GM12878 (cell line): Measurements from ENCODE around the gene FAT1. TPM values are rescaled to one million over a fixed set of nuclear protein-coding genes. Genes with fewer than 3 reads are reported as not detected.

ENCODE experiments used
- ATAC-seq: fragments of 200-7000 bp; cut with Tn5 transposase; 3 replicates; pipeline ENCODE4 v1.9.1; 2020; ENCODE audit warnings: mild to moderate bottlenecking, moderate library complexity
- BruUV-seq: library from RNA; stranded (reverse); fragments of 400-500 nt; replicated peaks from 2 replicates; lab custom pipeline; 2021; lab: Mats Ljungman, UMichigan
- CTCF ChIA-PET: fragments of 300-600 bp; sonication (Branson Sonifier 250); formaldehyde crosslinking; extraction: SDS; loops from one replicate; lab custom pipeline; 2021; ENCODE audit warnings: inconsistent platforms; lab: Yijun Ruan, JAX
- POLR2A ChIA-PET: fragments of 350-600 bp; formaldehyde crosslinking; extraction: SDS; loops from one replicate; lab custom pipeline; 2021; ENCODE audit warnings: inconsistent platforms; lab: Charles Lee
- RAD21 ChIA-PET: fragments of 300-600 bp; sonication (Branson Sonifier 250); formaldehyde crosslinking; loops from one replicate; lab custom pipeline; 2023; ENCODE audit warnings: antibody characterized with exemption; ENCODE audit not compliant: unreplicated experiment; lab: Charles Lee
- SMC1A ChIA-PET: fragments of 300-600 bp; sonication (Branson Sonifier 250); formaldehyde crosslinking; loops from one replicate; lab custom pipeline; 2023; ENCODE audit not compliant: unreplicated experiment, uncharacterized antibody; lab: Charles Lee
- DNase-seq: peaks from one replicate; pipeline ENCODE4 v3.0.0-alpha.2; 2011; ENCODE audit warnings: low read depth, low spot score
- FAIRE-seq: peaks from 3 replicates; lab custom pipeline; 2011; peaks lifted over from hg19 to GRCh38; lab: Jason Lieb, UNC
- H2AFZ ChIP-seq: 2 replicates; pipeline ENCODE4 v1.6.0; 2011; ENCODE audit warnings: low read depth, low read length, control low read depth; ENCODE audit not compliant: control insufficient read depth
- H3K27ac ChIP-seq: 2 replicates; pipeline ENCODE4 v1.5.1; 2011; ENCODE audit warnings: control low read depth; ENCODE audit not compliant: control insufficient read depth, insufficient read depth
- H3K27me3 ChIP-seq, 2 experiments: replicated peaks in 1 of 2; 2 replicates each; pipeline versions ENCODE4 v1.6.0 to v1.6.1; 2011; ENCODE audit warnings: low read length in 1 of 2; ENCODE audit not compliant: control insufficient read depth in 2 of 2, insufficient read depth in 2 of 2
- H3K36me3 ChIP-seq, 2 experiments: 2 replicates each; pipeline ENCODE4 v1.5.1; 2011; ENCODE audit warnings: low read length in 1 of 2; ENCODE audit not compliant: control insufficient read depth in 2 of 2, insufficient read depth in 2 of 2
- H3K4me1 ChIP-seq: 2 replicates; pipeline ENCODE4 v1.6.1; 2011; ENCODE audit warnings: mild to moderate bottlenecking, low read length, moderate library complexity, mixed read lengths; ENCODE audit not compliant: control insufficient read depth, insufficient read depth
- H3K4me2 ChIP-seq: 2 replicates; pipeline ENCODE4 v1.6.0; 2011; ENCODE audit warnings: control low read depth; ENCODE audit not compliant: control insufficient read depth, insufficient read depth
- H3K4me3 ChIP-seq: fragments of 200-600 bp; sonication (generic); 2 replicates; pipeline ENCODE4 v1.5.1; 2016
- H3K79me2 ChIP-seq: 2 replicates; pipeline ENCODE4 v1.6.0; 2011; ENCODE audit warnings: low read length; ENCODE audit not compliant: control insufficient read depth, insufficient read depth
- H3K9ac ChIP-seq: 2 replicates; pipeline ENCODE4 v1.8.0; 2011; ENCODE audit warnings: low read length, control low read depth, mixed read lengths; ENCODE audit not compliant: control insufficient read depth, insufficient read depth
- H3K9me3 ChIP-seq: replicated peaks from 3 replicates; pipeline ENCODE4 v1.5.1; 2011; ENCODE audit warnings: mild to moderate bottlenecking, low read length; ENCODE audit not compliant: control insufficient read depth, insufficient read depth
- H4K20me1 ChIP-seq: 2 replicates; pipeline ENCODE4 v1.6.0; 2011; ENCODE audit not compliant: control insufficient read depth, insufficient read depth
- ATF2 ChIP-seq: IDR thresholded peaks from 2 replicates; pipeline ENCODE4 v1.6.1; 2012; ENCODE audit warnings: low read length, inconsistent platforms
- BCL11A ChIP-seq: IDR thresholded peaks from 2 replicates; pipeline ENCODE4 v1.6.1; 2011; ENCODE audit warnings: low read depth, low read length
- EZH2 ChIP-seq: IDR thresholded peaks from 2 replicates; pipeline ENCODE4 v1.6.1; 2012; ENCODE audit warnings: low read depth, mild to moderate bottlenecking, control low read depth, inconsistent platforms, low read length, borderline replicate concordance; ENCODE audit not compliant: control insufficient read depth
- KDM1A ChIP-seq: fragments of 200-600 bp; sonication (generic); IDR thresholded peaks from 2 replicates; pipeline ENCODE4 v1.6.1; 2016; ENCODE audit warnings: borderline replicate concordance
- MYB ChIP-seq: fragments of 150-350 bp; IDR thresholded peaks from 2 replicates; pipeline ENCODE4 v1.6.1; 2014; ENCODE audit warnings: mild to moderate bottlenecking, low read depth, low read length, borderline replicate concordance
- SIX5 ChIP-seq: IDR thresholded peaks from 2 replicates; pipeline ENCODE4 v1.6.1; 2011; ENCODE audit warnings: mild to moderate bottlenecking, low read depth, low read length, moderate library complexity; ENCODE audit not compliant: severe bottlenecking
- SMAD5 ChIP-seq: IDR thresholded peaks from 2 replicates; pipeline ENCODE4 v1.6.1; 2016; ENCODE audit warnings: antibody characterized with exemption, low read depth
- STAT3 ChIP-seq: IDR thresholded peaks from 2 replicates; pipeline ENCODE4 v1.6.1; 2011; ENCODE audit warnings: low read depth, low read length, improper control_type of control experiment
- TAF1 ChIP-seq: IDR thresholded peaks from 2 replicates; pipeline ENCODE4 v1.6.1; 2011; ENCODE audit warnings: mild to moderate bottlenecking, low read depth, low read length, borderline replicate concordance
- YY1 ChIP-seq: IDR thresholded peaks from 2 replicates; pipeline ENCODE4 v1.6.1; 2011; ENCODE audit warnings: low read depth, mild to moderate bottlenecking, low read length
- ZNF274 ChIP-seq: IDR thresholded peaks from one replicate; pipeline ENCODE4 v1.8.0; 2011; ENCODE audit not compliant: insufficient read length, insufficient read depth
- WGBS: methylation state at CpG from one replicate; pipeline ENCODE4 v1.1.6; 2016; ENCODE audit warnings: low lambda C conversion rate; ENCODE audit not compliant: insufficient replicate concordance, insufficient coverage; ENCODE audit errors: missing lambda C conversion rate; 5-methylcytosine and 5-hydroxymethylcytosine counted together
- in situ Hi-C: fragments of 300-500 bp; cut with MboI; formaldehyde crosslinking; loops from 9 replicates; pipeline ENCODE4 v1.14.3; 2018; ENCODE audit warnings: mixed read lengths
- intact Hi-C: fragments of 100-400 bp; cut with micrococcal nuclease; formaldehyde crosslinking; loops from one replicate; pipeline ENCODE4 v1.14.2; 2022; ENCODE audit not compliant: unreplicated experiment
- polyA plus RNA-seq, 11 experiments: library from polyadenylated mRNA; depleted of rRNA in 4 of 11; unstranded in 6 of 11; stranded (reverse) in 5 of 11; fragments of >200 nt; fragmentation: Nextera tagmentation in 4 of 11; fragmentation: Illumina TruSeq in 1 of 11; extraction: Ambion mirVana in 4 of 11; extraction: Trizol in 1 of 11; gene quantifications; 1 replicate in 1 of 11; 2 replicates in 10 of 11; pipeline versions ENCODE4 v1.2.1 to v1.2.3, GENCODE V29; 2011 to 2016; ENCODE audit warnings: inconsistent platforms in 2 of 11, missing spikeins in 2 of 11, low read depth in 1 of 11
- total RNA-seq, 4 experiments: library from RNA; depleted of rRNA in 3 of 4; stranded (reverse); fragments of >200 nt in 3 of 4; fragmentation: Illumina TruSeq in 1 of 4; extraction: Trizol in 1 of 4; gene quantifications; 2 replicates each; pipeline versions ENCODE4 v1.2.1 to v1.2.3, GENCODE V29; 2013 to 2021
- TF ChIP-seq, protein P1 (sequence below): fragments of 450-650 bp; formaldehyde crosslinking; IDR thresholded peaks from 2 replicates; pipeline ENCODE4 v1.5.0; 2022; ENCODE audit warnings: mild to moderate bottlenecking, missing genetic modification characterization
- TF ChIP-seq, protein P2 (sequence below): fragments of 450-650 bp; conservative IDR thresholded peaks from 2 replicates; pipeline ENCODE4 v1.6.1; 2017; ENCODE audit warnings: mild to moderate bottlenecking, moderate library complexity
- TF ChIP-seq, protein P3 (sequence below): fragments of 150-350 bp; IDR thresholded peaks from 2 replicates; pipeline ENCODE4 v1.6.1; 2014; ENCODE audit warnings: mild to moderate bottlenecking, low read depth, low read length
- TF ChIP-seq, protein P4 (sequence below): IDR thresholded peaks from 2 replicates; pipeline ENCODE4 v1.6.1; 2011; ENCODE audit warnings: mild to moderate bottlenecking, low read depth, low read length, moderate library complexity; ENCODE audit not compliant: insufficient replicate concordance

Gene FAT1
- total and polyA plus RNA-seq, 10 of the 15 experiments (the other 5 are each of a cell fraction or from before 2014, with no cell fraction given): 0.04 to 11.8 (median 0.11) TPM; not detected in 1

- no peaks in the 10 kb centered on the region for H4K20me1 ChIP-seq
- H3K79me2 ChIP-seq: no peaks in the 10 kb centered on the region
- H3K27ac ChIP-seq: no peak overlapping the region
- intact Hi-C loops (no loop called here), in situ Hi-C loops (no loop called here)
- ATAC-seq: no peak
- TF ChIP-seq, protein P1, sequence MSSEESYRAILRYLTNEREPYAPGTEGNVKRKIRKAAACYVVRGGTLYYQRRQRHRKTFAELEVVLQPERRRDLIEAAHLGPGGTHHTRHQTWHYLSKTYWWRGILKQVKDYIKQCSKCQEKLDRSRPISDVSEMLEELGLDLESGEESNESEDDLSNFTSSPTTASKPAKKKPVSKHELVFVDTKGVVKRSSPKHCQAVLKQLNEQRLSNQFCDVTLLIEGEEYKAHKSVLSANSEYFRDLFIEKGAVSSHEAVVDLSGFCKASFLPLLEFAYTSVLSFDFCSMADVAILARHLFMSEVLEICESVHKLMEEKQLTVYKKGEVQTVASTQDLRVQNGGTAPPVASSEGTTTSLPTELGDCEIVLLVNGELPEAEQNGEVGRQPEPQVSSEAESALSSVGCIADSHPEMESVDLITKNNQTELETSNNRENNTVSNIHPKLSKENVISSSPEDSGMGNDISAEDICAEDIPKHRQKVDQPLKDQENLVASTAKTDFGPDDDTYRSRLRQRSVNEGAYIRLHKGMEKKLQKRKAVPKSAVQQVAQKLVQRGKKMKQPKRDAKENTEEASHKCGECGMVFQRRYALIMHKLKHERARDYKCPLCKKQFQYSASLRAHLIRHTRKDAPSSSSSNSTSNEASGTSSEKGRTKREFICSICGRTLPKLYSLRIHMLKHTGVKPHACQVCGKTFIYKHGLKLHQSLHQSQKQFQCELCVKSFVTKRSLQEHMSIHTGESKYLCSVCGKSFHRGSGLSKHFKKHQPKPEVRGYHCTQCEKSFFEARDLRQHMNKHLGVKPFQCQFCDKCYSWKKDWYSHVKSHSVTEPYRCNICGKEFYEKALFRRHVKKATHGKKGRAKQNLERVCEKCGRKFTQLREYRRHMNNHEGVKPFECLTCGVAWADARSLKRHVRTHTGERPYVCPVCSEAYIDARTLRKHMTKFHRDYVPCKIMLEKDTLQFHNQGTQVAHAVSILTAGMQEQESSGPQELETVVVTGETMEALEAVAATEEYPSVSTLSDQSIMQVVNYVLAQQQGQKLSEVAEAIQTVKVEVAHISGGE: no peak
- TF ChIP-seq SIX5 (no peak), ATF2 (no peak), BCL11A (no peak), EZH2 (no peak), KDM1A (no peak), STAT3 (no peak), MYB (no peak), YY1 (no peak), SMAD5 (no peak), TAF1 (no peak), ZNF274 (no peak)
- TF ChIP-seq, protein P2, sequence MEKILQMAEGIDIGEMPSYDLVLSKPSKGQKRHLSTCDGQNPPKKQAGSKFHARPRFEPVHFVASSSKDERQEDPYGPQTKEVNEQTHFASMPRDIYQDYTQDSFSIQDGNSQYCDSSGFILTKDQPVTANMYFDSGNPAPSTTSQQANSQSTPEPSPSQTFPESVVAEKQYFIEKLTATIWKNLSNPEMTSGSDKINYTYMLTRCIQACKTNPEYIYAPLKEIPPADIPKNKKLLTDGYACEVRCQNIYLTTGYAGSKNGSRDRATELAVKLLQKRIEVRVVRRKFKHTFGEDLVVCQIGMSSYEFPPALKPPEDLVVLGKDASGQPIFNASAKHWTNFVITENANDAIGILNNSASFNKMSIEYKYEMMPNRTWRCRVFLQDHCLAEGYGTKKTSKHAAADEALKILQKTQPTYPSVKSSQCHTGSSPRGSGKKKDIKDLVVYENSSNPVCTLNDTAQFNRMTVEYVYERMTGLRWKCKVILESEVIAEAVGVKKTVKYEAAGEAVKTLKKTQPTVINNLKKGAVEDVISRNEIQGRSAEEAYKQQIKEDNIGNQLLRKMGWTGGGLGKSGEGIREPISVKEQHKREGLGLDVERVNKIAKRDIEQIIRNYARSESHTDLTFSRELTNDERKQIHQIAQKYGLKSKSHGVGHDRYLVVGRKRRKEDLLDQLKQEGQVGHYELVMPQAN: no peak
- TF ChIP-seq, protein P3, sequence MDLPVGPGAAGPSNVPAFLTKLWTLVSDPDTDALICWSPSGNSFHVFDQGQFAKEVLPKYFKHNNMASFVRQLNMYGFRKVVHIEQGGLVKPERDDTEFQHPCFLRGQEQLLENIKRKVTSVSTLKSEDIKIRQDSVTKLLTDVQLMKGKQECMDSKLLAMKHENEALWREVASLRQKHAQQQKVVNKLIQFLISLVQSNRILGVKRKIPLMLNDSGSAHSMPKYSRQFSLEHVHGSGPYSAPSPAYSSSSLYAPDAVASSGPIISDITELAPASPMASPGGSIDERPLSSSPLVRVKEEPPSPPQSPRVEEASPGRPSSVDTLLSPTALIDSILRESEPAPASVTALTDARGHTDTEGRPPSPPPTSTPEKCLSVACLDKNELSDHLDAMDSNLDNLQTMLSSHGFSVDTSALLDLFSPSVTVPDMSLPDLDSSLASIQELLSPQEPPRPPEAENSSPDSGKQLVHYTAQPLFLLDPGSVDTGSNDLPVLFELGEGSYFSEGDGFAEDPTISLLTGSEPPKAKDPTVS: no peak
- TF ChIP-seq, protein P4, sequence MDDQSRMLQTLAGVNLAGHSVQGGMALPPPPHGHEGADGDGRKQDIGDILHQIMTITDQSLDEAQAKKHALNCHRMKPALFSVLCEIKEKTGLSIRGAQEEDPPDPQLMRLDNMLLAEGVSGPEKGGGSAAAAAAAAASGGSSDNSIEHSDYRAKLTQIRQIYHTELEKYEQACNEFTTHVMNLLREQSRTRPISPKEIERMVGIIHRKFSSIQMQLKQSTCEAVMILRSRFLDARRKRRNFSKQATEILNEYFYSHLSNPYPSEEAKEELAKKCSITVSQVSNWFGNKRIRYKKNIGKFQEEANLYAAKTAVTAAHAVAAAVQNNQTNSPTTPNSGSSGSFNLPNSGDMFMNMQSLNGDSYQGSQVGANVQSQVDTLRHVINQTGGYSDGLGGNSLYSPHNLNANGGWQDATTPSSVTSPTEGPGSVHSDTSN: no peak
- no peaks in the 10 kb centered on the region for H3K27me3 ChIP-seq
- no peak overlapping the region for H3K4me3 ChIP-seq
- no peaks in the 10 kb centered on the region for H3K4me1 ChIP-seq
- ChIA-PET CTCF (no interaction called here), RAD21 (no interaction called here), POLR2A (no interaction called here), SMC1A (interaction anchor here (1.3 kb wide), 1 partner anchor 10 kb away, joined by 3 read pairs; no protein-coding TSS in a partner anchor)
- no peak overlapping the region for H2AFZ ChIP-seq
- WGBS: 0% methylated on average over 3 of the region's 3 CpGs
- no peaks in the 10 kb centered on the region for H3K36me3 ChIP-seq
- FAIRE-seq: no peak
- H3K9me3 ChIP-seq: no peaks in the 10 kb centered on the region
- no peak overlapping the region for H3K9ac ChIP-seq
- no peak overlapping the region for H3K4me2 ChIP-seq
- BruUV-seq: no TSS peak
- DNase-seq: no peak
Observed at GRCh38 chr4:186666750-186667149, 56.9 kb downstream of the FAT1 start.
